HepG2 (cell line): ENCODE results near the gene LURAP1L. TPM values are rescaled to one million over a fixed set of nuclear protein-coding genes. Genes with fewer than 3 reads are reported as not detected.
A peak's percentile ranks its signal among the peaks of the same experiment; 100 is the strongest.

Source experiments
- BCL6 ChIP-seq: IDR thresholded peaks from 2 replicates; pipeline ENCODE4 v1.6.1; 2016; ENCODE audit warnings: missing genetic modification reagents, missing compliant biosample characterization
- DRAP1 ChIP-seq: IDR thresholded peaks from 2 replicates; pipeline ENCODE4 v1.6.1; 2016; ENCODE audit warnings: missing genetic modification reagents, missing compliant biosample characterization
- FOXK1 ChIP-seq: sonication (generic); formaldehyde crosslinking; IDR thresholded peaks from 2 replicates; pipeline ENCODE4 v1.4.0; 2020; ENCODE audit warnings: low read depth, missing genetic modification reagents, borderline replicate concordance
- FOXP4 ChIP-seq: sonication (generic); formaldehyde crosslinking; IDR thresholded peaks from 2 replicates; pipeline ENCODE4 v1.4.0; 2020; ENCODE audit warnings: missing genetic modification reagents
- GATAD1 ChIP-seq: IDR thresholded peaks from 2 replicates; pipeline ENCODE4 v1.6.1; 2016; ENCODE audit warnings: missing genetic modification reagents, missing compliant biosample characterization
- MED1 ChIP-seq: sonication (generic); formaldehyde crosslinking; IDR thresholded peaks from 2 replicates; pipeline ENCODE4 v1.4.0; 2020; ENCODE audit warnings: missing genetic modification reagents
- POLR2G ChIP-seq: fragments of 200-400 bp; formaldehyde crosslinking; IDR thresholded peaks from 2 replicates; pipeline ENCODE4 v1.6.1; 2018; ENCODE audit warnings: mild to moderate bottlenecking, low read depth, low read length, moderate library complexity
- SMAD3 ChIP-seq: sonication (generic); formaldehyde crosslinking; IDR thresholded peaks from 2 replicates; pipeline ENCODE4 v1.4.0; 2020; ENCODE audit warnings: missing genetic modification reagents
- SRY ChIP-seq: sonication (generic); formaldehyde crosslinking; IDR thresholded peaks from 2 replicates; pipeline ENCODE4 v1.8.0; 2022; ENCODE audit warnings: mild to moderate bottlenecking, missing genetic modification reagents
- TEAD3 ChIP-seq: optimal IDR thresholded peaks from 2 replicates; pipeline ENCODE3; 2016; ENCODE audit warnings: borderline replicate concordance
- ZBTB25 ChIP-seq: IDR thresholded peaks from 2 replicates; pipeline ENCODE4 v1.6.1; 2018; ENCODE audit warnings: missing genetic modification reagents
- ZNF136 ChIP-seq: sonication (generic); formaldehyde crosslinking; IDR thresholded peaks from 2 replicates; pipeline ENCODE4 v1.8.1; 2022; ENCODE audit warnings: low read depth, mild to moderate bottlenecking, moderate library complexity, missing genetic modification reagents
- ZNF296 ChIP-seq: sonication (generic); formaldehyde crosslinking; conservative IDR thresholded peaks from 2 replicates; pipeline ENCODE4 v1.5.0; 2020; ENCODE audit warnings: mild to moderate bottlenecking, missing genetic modification reagents
- ZNF33B ChIP-seq: sonication (generic); formaldehyde crosslinking; IDR thresholded peaks from 2 replicates; pipeline ENCODE4 v1.5.1; 2020; ENCODE audit warnings: mild to moderate bottlenecking, missing genetic modification reagents
- ZNF607 ChIP-seq: sonication (generic); formaldehyde crosslinking; IDR thresholded peaks from 2 replicates; pipeline ENCODE4 v1.5.1; 2020; ENCODE audit warnings: missing genetic modification reagents, mild to moderate bottlenecking, borderline replicate concordance
- ZNF788 ChIP-seq: sonication (generic); formaldehyde crosslinking; IDR thresholded peaks from 2 replicates; pipeline ENCODE4 v1.5.0; 2020; ENCODE audit warnings: mild to moderate bottlenecking, missing genetic modification reagents, borderline replicate concordance
- ZNF792 ChIP-seq: IDR thresholded peaks from 2 replicates; pipeline ENCODE4 v1.6.1; 2016
- polyA plus RNA-seq, 8 experiments: library from polyadenylated mRNA; depleted of rRNA in 3 of 8; stranded (reverse) in 7 of 8; unstranded in 1 of 8; fragments of >200 nt; fragmentation: Illumina TruSeq in 4 of 8; extraction: Trizol in 4 of 8; gene quantifications; 2 replicates each; pipeline versions ENCODE4 v1.2.1 to v1.2.3, GENCODE V29; 2011 to 2016; ENCODE audit warnings: low read depth in 4 of 8, missing spikeins in 1 of 8, mixed read lengths in 1 of 8; ENCODE audit not compliant: insufficient read depth in 1 of 8
- total RNA-seq, 5 experiments: library from RNA; depleted of rRNA; stranded (reverse); fragments of >200 nt; fragmentation: Illumina TruSeq; extraction: Trizol; gene quantifications; 2 replicates each; pipeline ENCODE4 v1.2.3, GENCODE V29; 2016; ENCODE audit warnings: low read depth in 1 of 5
- TF ChIP-seq, protein P1 (sequence below): sonication (generic); formaldehyde crosslinking; IDR thresholded peaks from 2 replicates; pipeline ENCODE4 v1.4.0; 2020; ENCODE audit warnings: missing genetic modification reagents, borderline replicate concordance
- TF ChIP-seq, protein P2 (sequence below): sonication (generic); formaldehyde crosslinking; conservative IDR thresholded peaks from 2 replicates; pipeline ENCODE4 v1.8.0; 2022; ENCODE audit warnings: mild to moderate bottlenecking, moderate library complexity, missing genetic modification reagents

LURAP1L gene
- total and polyA plus RNA-seq, 2 of the 13 experiments (the other 11 are each of a cell fraction or from before 2014, with no cell fraction given): 6.7 to 16.6 TPM

GRCh38 chr9:12774861-12775678, at the start of gene LURAP1L (continued):
- TF ChIP-seq MED1: peak; percentile 41; the same call in 1 of the 2 replicates
- 0 out of 2 replicates have a peak, but pooled peaks have one; percentile 20 for TF ChIP-seq SRY (CRISPR knock-in tag)
- TF ChIP-seq ZBTB25 (CRISPR knock-in tag): 0 out of 2 replicates have a peak, but pooled peaks have one; percentile 30
- TF ChIP-seq BCL6 (CRISPR knock-in tag): 0 out of 2 replicates have a peak, but pooled peaks have one; percentile 7
- peak; percentile 42; the same call in 1 of the 2 replicates for TF ChIP-seq ZNF792 (CRISPR knock-in tag)
- TF ChIP-seq, protein P1, sequence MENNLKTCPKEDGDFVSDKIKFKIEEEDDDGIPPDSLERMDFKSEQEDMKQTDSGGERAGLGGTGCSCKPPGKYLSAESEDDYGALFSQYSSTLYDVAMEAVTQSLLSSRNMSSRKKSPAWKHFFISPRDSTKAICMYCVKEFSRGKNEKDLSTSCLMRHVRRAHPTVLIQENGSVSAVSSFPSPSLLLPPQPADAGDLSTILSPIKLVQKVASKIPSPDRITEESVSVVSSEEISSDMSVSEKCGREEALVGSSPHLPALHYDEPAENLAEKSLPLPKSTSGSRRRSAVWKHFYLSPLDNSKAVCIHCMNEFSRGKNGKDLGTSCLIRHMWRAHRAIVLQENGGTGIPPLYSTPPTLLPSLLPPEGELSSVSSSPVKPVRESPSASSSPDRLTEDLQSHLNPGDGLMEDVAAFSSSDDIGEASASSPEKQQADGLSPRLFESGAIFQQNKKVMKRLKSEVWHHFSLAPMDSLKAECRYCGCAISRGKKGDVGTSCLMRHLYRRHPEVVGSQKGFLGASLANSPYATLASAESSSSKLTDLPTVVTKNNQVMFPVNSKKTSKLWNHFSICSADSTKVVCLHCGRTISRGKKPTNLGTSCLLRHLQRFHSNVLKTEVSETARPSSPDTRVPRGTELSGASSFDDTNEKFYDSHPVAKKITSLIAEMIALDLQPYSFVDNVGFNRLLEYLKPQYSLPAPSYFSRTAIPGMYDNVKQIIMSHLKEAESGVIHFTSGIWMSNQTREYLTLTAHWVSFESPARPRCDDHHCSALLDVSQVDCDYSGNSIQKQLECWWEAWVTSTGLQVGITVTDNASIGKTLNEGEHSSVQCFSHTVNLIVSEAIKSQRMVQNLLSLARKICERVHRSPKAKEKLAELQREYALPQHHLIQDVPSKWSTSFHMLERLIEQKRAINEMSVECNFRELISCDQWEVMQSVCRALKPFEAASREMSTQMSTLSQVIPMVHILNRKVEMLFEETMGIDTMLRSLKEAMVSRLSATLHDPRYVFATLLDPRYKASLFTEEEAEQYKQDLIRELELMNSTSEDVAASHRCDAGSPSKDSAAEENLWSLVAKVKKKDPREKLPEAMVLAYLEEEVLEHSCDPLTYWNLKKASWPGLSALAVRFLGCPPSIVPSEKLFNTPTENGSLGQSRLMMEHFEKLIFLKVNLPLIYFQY: peak; percentile 32; the same call in 1 of the 2 replicates
- peak; percentile 90 for TF ChIP-seq DRAP1 (CRISPR knock-in tag)
- TF ChIP-seq SMAD3 (CRISPR knock-in tag): peak; percentile 67; the same call in 1 of the 2 replicates
- peak; percentile 49; the same call in 1 of the 2 replicates for TF ChIP-seq ZNF136 (CRISPR knock-in tag)
- TF ChIP-seq FOXK1 (CRISPR knock-in tag): peak; percentile 26; the same call in 1 of the 2 replicates
- 0 out of 2 replicates have a peak, but pooled peaks have one; percentile 18 for TF ChIP-seq ZNF296 (CRISPR knock-in tag)
- TF ChIP-seq GATAD1: peak; percentile 45
- 0 out of 2 replicates have a peak, but pooled peaks have one; percentile 61 for TF ChIP-seq ZNF33B (CRISPR knock-in tag)
- peak; percentile 52; the same call in 1 of the 2 replicates for TF ChIP-seq ZNF607 (CRISPR knock-in tag)
- TF ChIP-seq, protein P2, sequence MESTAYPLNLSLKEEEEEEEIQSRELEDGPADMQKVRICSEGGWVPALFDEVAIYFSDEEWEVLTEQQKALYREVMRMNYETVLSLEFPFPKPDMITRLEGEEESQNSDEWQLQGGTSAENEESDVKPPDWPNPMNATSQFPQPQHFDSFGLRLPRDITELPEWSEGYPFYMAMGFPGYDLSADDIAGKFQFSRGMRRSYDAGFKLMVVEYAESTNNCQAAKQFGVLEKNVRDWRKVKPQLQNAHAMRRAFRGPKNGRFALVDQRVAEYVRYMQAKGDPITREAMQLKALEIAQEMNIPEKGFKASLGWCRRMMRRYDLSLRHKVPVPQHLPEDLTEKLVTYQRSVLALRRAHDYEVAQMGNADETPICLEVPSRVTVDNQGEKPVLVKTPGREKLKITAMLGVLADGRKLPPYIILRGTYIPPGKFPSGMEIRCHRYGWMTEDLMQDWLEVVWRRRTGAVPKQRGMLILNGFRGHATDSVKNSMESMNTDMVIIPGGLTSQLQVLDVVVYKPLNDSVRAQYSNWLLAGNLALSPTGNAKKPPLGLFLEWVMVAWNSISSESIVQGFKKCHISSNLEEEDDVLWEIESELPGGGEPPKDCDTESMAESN (CRISPR knock-in tag): peak; percentile 75; the same call in 1 of the 2 replicates
- TF ChIP-seq TEAD3 (CRISPR knock-in tag): peak; percentile 31
- peak; percentile 45 for TF ChIP-seq FOXP4
- TF ChIP-seq POLR2G: peak; percentile 78
- TF ChIP-seq ZNF788: peak; percentile 26; the same call in 1 of the 2 replicates
